Karpas-422 (cell line): ENCODE measurements around the gene PDK4. TPM values are rescaled to one million over a fixed set of nuclear protein-coding genes. Genes with fewer than 3 reads are reported as not detected.

Experiments
- DNase-seq: peaks from one replicate; pipeline ENCODE4 v3.0.0-alpha.2; 2015
- H2AFZ ChIP-seq: fragments of 200-600 bp; sonication (generic); 2 replicates; pipeline ENCODE4 v1.6.1; 2014; ENCODE audit warnings: antibody characterized with exemption, low read length, mixed read lengths
- H3K27ac ChIP-seq: fragments of 200-600 bp; sonication (generic); 2 replicates; pipeline ENCODE4 v1.5.1; 2014; ENCODE audit warnings: mild to moderate bottlenecking, low read length, moderate library complexity
- H3K27me3 ChIP-seq: fragments of 200-600 bp; sonication (generic); 2 replicates; pipeline ENCODE4 v1.6.1; 2014; ENCODE audit warnings: low read length, mixed read lengths
- H3K36me3 ChIP-seq: fragments of 200-600 bp; sonication (generic); 2 replicates; pipeline ENCODE4 v1.6.1; 2014; ENCODE audit warnings: low read length, mixed read lengths; ENCODE audit not compliant: insufficient read depth
- H3K4me1 ChIP-seq: fragments of 200-600 bp; sonication (generic); 2 replicates; pipeline ENCODE4 v1.6.1; 2014; ENCODE audit warnings: mild to moderate bottlenecking, low read length, mixed read lengths
- H3K4me2 ChIP-seq: fragments of 200-600 bp; sonication (generic); 2 replicates; pipeline ENCODE4 v1.6.1; 2014; ENCODE audit warnings: low read length, low read depth, mild to moderate bottlenecking; ENCODE audit not compliant: poor library complexity, severe bottlenecking
- H3K4me3 ChIP-seq: fragments of 200-600 bp; sonication (generic); 2 replicates; pipeline ENCODE4 v1.5.1; 2014; ENCODE audit warnings: mild to moderate bottlenecking, antibody characterized with exemption, low read length, mixed read lengths
- H3K79me2 ChIP-seq: fragments of 200-600 bp; sonication (generic); 2 replicates; pipeline ENCODE4 v1.6.1; 2014; ENCODE audit warnings: mild to moderate bottlenecking, low read length, mixed read lengths
- H3K9ac ChIP-seq: fragments of 200-600 bp; sonication (generic); 2 replicates; pipeline ENCODE4 v1.6.0; 2014; ENCODE audit warnings: low read length
- H3K9me2 ChIP-seq: fragments of 200-600 bp; sonication (generic), shearing (Covaris generic); replicated peaks from 2 replicates; pipeline ENCODE4 v1.6.0; 2014; ENCODE audit warnings: mild to moderate bottlenecking, low read length, moderate library complexity; ENCODE audit not compliant: insufficient read depth
- H3K9me3 ChIP-seq: fragments of 300-700, 200-600 bp; sonication (generic); 2 replicates; pipeline ENCODE4 v1.6.1; 2014; ENCODE audit warnings: low read length, mixed read lengths
- H4K20me1 ChIP-seq: fragments of 200-600 bp; sonication (generic); 2 replicates; pipeline ENCODE4 v1.6.1; 2014; ENCODE audit warnings: mild to moderate bottlenecking, antibody characterized with exemption, low read length, low read depth; ENCODE audit not compliant: insufficient read depth
- total RNA-seq: library from RNA; depleted of rRNA; stranded (reverse); fragments of >200 nt; shearing (Covaris generic); gene quantifications from 2 replicates; pipeline ENCODE4 v1.2.3, GENCODE V29; 2014; ENCODE audit warnings: low replicate concordance; rRNA removed

The PDK4 gene
- total RNA-seq, result not detected in 2 replicates

GRCh38 chr7:95596198-95597063, at the start of gene PDK4:
Gene PDK4 (minus strand): TSS chr7:95596516. CDS start chr7:95596293, 223 bp downstream.
- Histone ChIP-seq H3K4me2 (no peak within 1 kb of the TSS), H3K9ac (no peak within 1 kb of the TSS)
- DNase-seq, result no peak

GRCh38 chr7:95642173-95642572, 45.9 kb upstream of the PDK4 start:
- Histone ChIP-seq H3K27me3 (no peaks in the 10 kb centered on the region), H3K9me2 (no peaks in the 10 kb centered on the region), H3K4me1 (no peaks in the 10 kb centered on the region), H3K9ac (no peak overlapping the region), H3K9me3 (no peaks in the 10 kb centered on the region), H4K20me1 (no peaks in the 10 kb centered on the region), H3K36me3 (no peaks in the 10 kb centered on the region), H3K4me2 (no peak overlapping the region), H3K79me2 (no peaks in the 10 kb centered on the region), H2AFZ (no peak overlapping the region), H3K27ac (no peak overlapping the region), H3K4me3 (no peak overlapping the region)
- DNase-seq, result no peak

More at GRCh38 chr7:95596198-95597063, at the start of gene PDK4:
- H3K4me1 ChIP-seq, result no peaks in the 10 kb centered on the region
- no peaks in the 10 kb centered on the region for H3K9me3 ChIP-seq
- no peaks in the 10 kb centered on the region for H3K79me2 ChIP-seq
- H4K20me1 ChIP-seq, result no peaks in the 10 kb centered on the region
- H3K27ac ChIP-seq, result no peak within 1 kb of the TSS
- no peaks in the 10 kb centered on the region for H3K9me2 ChIP-seq
- no peaks in the 10 kb centered on the region for H3K27me3 ChIP-seq
- no peak within 1 kb of the TSS for H3K4me3 ChIP-seq
- H2AFZ ChIP-seq, result no peak within 1 kb of the TSS
- H3K36me3 ChIP-seq, result no peaks in the 10 kb centered on the region

- Histone ChIP-seq H4K20me1 (no peaks in the 10 kb centered on the region), H2AFZ (no peak overlapping the region), H3K9ac (no peak overlapping the region), H3K9me3 (no peaks in the 10 kb centered on the region), H3K36me3 (no peaks in the 10 kb centered on the region), H3K4me1 (no peaks in the 10 kb centered on the region), H3K79me2 (no peaks in the 10 kb centered on the region), H3K9me2 (no peaks in the 10 kb centered on the region), H3K4me3 (no peak overlapping the region), H3K27me3 (no peaks in the 10 kb centered on the region), H3K27ac (no peak overlapping the region), H3K4me2 (no peak overlapping the region)
- no peak for DNase-seq
Observed at GRCh38 chr7:95636140-95636940, 40.0 kb upstream of the PDK4 start.

- no peaks in the 10 kb centered on the region for H3K27me3 ChIP-seq
- no peak for DNase-seq
- no peaks in the 10 kb centered on the region for H3K79me2 ChIP-seq
- no peaks in the 10 kb centered on the region for H3K9me3 ChIP-seq
- no peak overlapping the region for H2AFZ ChIP-seq
- H3K4me1 ChIP-seq, result no peaks in the 10 kb centered on the region
- H4K20me1 ChIP-seq, result no peaks in the 10 kb centered on the region
- no peak overlapping the region for H3K4me3 ChIP-seq
- H3K4me2 ChIP-seq, result no peak overlapping the region
- no peaks in the 10 kb centered on the region for H3K36me3 ChIP-seq
- no peak overlapping the region for H3K27ac ChIP-seq
- no peak overlapping the region for H3K9ac ChIP-seq
- no peaks in the 10 kb centered on the region for H3K9me2 ChIP-seq
Observed at GRCh38 chr7:95632609-95633008, 36.3 kb upstream of the PDK4 start.

GRCh38 chr7:95631527-95631926, 35.2 kb upstream of the PDK4 start:
- H3K4me1 ChIP-seq, result no peaks in the 10 kb centered on the region
- H3K9me3 ChIP-seq, result no peaks in the 10 kb centered on the region
- H3K27ac ChIP-seq, result no peak overlapping the region
- no peaks in the 10 kb centered on the region for H3K79me2 ChIP-seq
- no peak overlapping the region for H3K4me2 ChIP-seq
- no peaks in the 10 kb centered on the region for H3K27me3 ChIP-seq
- no peak overlapping the region for H3K9ac ChIP-seq
- H3K4me3 ChIP-seq, result no peak overlapping the region
- H2AFZ ChIP-seq, result no peak overlapping the region
- H3K36me3 ChIP-seq, result no peaks in the 10 kb centered on the region
- H4K20me1 ChIP-seq, result no peaks in the 10 kb centered on the region
- H3K9me2 ChIP-seq, result no peaks in the 10 kb centered on the region
- no peak for DNase-seq

GRCh38 chr7:95630702-95631458, 34.6 kb upstream of the PDK4 start:
- Histone ChIP-seq H3K36me3 (no peaks in the 10 kb centered on the region), H3K9me2 (no peaks in the 10 kb centered on the region), H3K4me1 (no peaks in the 10 kb centered on the region), H3K9me3 (no peaks in the 10 kb centered on the region), H3K27me3 (no peaks in the 10 kb centered on the region), H3K4me3 (no peak overlapping the region), H2AFZ (no peak overlapping the region), H3K9ac (no peak overlapping the region), H3K27ac (no peak overlapping the region), H3K79me2 (no peaks in the 10 kb centered on the region), H4K20me1 (no peaks in the 10 kb centered on the region), H3K4me2 (no peak overlapping the region)
- no peak for DNase-seq

- H2AFZ ChIP-seq, result no peak overlapping the region
- H3K36me3 ChIP-seq, result no peaks in the 10 kb centered on the region
- no peaks in the 10 kb centered on the region for H3K79me2 ChIP-seq
- H3K27ac ChIP-seq, result no peak overlapping the region
- no peak overlapping the region for H3K9ac ChIP-seq
- H3K4me2 ChIP-seq, result no peak overlapping the region
- no peaks in the 10 kb centered on the region for H4K20me1 ChIP-seq
- H3K4me3 ChIP-seq, result no peak overlapping the region
- no peaks in the 10 kb centered on the region for H3K4me1 ChIP-seq
- no peaks in the 10 kb centered on the region for H3K9me2 ChIP-seq
- H3K27me3 ChIP-seq, result no peaks in the 10 kb centered on the region
- DNase-seq, result no peak
- no peaks in the 10 kb centered on the region for H3K9me3 ChIP-seq
Observed at GRCh38 chr7:95628831-95629439, 32.6 kb upstream of the PDK4 start.
